Effector CD8-positive, alpha-beta T cell (primary cell): ENCODE data around the gene APOB.

Experiments
- DNase-seq: peaks from one replicate; lab custom pipeline; 2025; lab: John Stamatoyannopoulos, UW

Gene APOB

DNA sequence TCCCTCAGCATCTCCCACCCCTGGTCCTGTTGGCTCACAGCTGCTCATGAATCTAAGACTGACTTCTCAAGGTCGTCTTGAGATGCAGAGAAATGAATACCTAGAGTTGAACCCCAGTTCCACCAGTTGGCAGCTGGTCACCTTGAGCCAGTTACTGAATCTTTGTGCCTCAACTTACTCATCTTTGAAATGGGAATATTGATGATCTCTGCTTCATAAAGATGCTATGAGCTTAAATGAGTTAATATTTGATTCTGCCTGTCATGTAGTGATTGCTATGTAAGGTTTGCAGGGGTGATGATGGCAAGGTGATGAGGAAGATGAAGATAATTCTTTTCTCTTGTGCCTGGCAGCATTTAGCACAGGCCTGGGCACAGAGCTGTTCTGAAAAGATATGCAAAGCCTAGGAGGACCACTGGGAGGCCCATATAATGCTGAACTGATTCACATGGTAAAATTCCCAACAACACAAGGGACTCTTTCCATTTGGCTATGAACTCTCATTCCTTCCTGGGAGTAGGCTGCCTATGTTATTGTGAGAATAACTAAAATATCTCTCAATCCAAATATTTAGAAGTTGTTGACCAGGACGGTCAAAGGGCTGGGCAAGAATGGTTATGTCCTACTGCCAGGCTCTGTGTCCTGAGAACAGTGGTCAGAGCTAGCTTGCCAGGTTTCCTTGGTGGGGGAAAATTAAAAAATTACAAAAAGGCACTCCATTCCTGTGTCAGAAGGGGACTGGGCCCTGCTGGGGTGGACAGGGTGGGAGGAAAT, 70.9 kb downstream of the APOB start:
- DNase-seq, result no peak

DNA sequence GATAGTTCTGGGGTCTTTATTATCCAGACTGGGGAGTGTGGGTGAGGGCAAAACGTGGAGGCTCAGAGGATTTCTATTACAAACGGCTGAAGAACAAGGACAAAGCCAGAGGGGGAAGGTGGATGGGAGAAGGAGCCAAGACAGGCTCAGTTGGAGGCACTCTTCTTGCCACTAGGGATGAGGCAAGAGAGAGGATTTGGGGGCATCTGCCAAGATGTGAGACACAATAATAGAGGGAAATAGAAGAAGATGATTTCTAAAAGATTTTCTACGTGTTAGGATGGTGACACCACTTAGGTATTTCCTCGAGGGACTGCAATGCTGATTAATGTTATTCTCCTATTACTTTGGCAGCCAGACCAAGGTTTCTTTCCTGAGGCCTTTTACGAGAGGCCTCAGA, 71.8 kb downstream of the APOB start:
- no peak for DNase-seq

DNA sequence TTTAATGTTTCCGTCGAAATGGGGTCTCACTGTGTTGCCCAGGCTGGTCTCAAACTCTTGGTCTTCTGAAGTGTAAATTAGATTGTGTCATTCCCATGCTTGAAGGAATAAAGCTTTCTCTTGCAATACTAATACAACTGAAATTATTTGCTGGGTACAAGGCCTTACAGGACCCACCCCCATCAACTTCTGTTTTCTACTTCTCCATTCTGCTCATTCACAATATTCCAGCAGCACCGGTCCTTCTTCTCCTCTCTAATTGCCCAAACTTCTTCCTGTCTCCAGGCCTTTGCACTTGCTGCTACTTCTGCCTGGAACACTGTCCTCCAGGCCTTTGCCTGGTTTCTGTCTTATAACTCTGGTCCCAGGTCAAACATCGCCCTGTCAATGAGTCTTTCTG, 73.8 kb downstream of the APOB start:
- DNase-seq, result no peak

- DNase-seq, result no peak
These were observed 77.7 kb downstream of the APOB start for GRCh38 chr2:20966061-20966595.

GRCh38 chr2:20965221-20965620, 78.7 kb downstream of the APOB start:
- DNase-seq, result no peak

GRCh38 chr2:20963867-20964266, 80.0 kb downstream of the APOB start:
- DNase-seq, result no peak

DNA sequence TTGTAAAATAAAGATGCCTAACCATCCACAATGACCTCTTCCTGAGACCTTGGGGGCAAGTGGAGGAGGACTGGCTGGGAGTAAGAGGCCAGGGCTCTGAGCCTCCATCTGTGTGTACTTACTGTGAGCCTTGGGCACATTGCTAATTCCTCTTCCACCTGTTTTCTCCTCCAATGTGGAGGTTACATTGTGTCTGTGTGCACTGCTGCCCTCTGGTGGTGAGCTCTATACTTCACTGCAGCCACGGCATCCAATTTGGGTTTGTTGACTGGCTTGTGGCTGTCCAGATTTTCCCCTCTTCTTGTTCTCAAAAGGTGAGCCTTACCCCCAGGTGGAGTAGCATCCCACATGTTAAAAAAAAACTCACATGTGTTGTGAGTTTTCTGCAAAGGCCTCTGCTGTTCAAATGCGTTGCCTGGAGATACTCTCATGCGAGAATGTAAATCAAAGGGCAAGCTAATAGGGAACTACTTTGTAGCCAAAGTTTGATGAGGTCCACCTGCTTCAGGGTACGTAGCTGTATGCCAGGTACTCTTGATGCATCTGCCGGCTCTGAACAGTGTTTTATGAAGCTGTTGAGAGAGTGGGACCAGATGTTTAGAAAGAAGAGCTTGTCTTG, 80.8 kb downstream of the APOB start:
- DNase-seq, result peak; percentile 40

DNA sequence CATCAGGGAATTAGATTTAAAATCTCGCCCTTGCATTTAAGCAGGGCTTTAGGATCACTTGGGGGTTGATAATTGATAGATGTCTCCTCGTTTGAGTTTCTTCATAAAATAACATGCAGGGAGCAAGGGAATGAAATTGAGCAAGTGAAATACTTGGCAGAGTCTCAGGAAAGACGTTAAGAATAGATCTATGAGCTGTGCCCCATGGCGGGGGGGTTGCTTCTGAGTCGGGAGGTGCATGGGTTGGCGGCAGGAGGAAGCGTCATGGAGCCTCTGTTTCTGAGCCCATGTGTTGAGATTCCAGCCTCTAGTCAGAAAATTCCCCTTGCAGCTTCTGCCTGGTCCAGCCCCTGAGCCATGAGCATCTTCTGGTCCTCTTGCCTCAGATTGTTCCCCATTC, 82.0 kb downstream of the APOB start:
- no peak for DNase-seq

DNA sequence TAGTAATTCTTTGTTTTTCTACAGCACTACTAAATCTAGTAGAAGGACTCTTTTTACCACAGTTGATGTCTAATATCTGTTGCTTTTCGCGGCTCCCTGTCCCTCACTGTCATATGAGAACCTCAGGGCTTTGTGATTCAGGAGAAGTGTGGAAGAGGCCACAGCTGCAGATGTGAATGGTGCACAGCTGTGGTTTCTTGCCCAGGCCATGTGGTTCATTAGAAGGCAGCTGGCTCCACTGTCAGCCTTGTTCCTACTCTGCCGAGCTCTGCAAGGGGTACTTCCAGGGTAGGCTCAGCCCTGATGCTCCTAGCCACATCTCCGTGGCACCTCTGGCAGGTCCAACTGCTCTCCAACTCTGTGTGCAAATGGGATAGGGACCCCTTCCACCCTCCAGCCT, 83.9 kb downstream of the APOB start:
- no peak for DNase-seq

DNA sequence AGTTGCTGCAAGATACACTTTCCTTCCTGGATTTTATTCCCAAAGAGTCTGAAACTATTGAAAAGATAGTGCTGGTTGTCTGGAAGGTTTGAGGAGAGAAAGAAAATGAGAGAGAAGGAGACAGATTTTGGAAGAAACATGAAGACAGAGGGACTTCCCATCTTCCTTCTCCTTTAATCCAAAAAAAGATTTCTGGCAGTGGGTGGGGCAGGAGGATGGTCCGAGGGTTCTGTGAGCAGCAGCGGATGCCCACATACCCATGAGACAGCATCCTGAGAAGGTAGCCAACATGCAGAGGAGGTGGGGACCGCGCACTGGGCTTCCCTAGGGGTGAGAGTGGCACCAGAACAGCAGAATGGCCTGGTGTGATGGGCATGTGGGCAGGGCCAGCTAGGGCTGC, 84.6 kb downstream of the APOB start:
- no peak for DNase-seq

- DNase-seq, result no peak
These were observed 85.9 kb downstream of the APOB start for GRCh38 chr2:20957788-20958525.

DNA sequence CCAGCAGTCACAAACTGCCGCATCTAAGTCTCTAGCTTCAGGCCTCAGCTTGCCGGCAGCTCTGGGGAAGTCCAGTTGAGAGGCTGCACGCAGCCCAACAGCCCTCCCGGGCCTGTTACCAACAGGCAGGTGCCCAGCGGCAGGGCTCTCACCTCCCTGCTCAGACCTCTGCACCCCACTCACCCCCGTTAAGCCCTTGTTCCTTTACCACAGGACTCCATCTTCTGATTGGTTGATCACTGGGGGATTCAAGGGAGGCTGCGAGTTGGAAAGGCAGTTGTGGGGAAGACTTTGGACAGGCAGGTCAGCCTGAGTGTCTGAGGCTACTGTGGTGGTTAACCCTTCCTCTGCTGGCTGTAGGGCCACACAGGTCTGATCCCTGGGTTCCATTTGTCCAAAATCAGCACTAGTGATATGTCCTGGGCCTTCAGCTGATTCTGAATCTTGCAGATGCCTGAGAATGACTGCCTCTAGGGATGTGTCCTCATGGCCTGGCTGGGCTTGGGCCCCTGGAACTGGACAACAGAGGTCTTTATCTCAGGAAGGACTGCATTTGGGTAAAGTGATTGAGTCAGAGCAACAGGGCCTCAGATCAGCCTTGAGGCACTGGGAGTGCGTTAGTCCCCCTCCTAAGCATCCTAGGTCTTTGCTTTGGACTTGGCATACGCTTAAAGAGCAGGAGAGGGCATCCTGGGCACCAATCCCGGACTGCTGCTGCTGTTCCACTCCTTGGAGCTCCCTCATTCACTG, 88.4 kb downstream of the APOB start:
- DNase-seq, result no peak

DNA sequence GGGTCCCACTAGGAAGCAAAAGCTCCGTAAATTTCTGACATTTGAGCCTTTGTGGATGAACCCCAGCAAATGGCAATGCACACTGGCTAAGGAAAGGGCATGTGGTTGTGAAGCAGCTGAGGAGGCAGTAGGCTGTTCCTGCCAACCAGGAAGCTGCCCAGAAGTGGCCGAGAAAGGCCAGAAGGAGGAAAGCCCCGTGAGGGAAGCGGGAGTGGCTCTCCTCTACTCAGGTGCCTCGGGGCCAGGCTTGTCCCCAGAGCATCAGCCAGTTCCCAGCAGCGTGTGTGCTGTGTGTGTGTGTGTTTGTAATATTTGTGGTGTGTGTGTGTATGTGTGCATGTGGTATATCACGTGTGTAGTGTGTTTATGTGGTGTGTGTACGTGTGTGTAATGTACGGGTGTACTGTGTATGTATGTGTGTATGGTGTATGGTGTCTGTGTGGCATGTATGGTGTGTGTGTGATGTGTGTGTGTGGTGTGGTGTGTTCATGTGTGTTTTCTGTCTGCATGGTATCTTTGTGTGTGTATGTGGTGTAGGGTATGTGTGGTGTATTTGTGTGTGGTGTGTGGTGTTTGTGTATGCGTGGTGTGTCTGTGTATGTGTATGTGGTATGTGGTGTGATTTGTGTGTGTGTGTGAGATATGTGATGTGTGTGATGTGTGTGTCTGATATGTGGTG, 90.6 kb downstream of the APOB start:
- no peak for DNase-seq
